ENCODE data around the gene GAPT.

DNA sequence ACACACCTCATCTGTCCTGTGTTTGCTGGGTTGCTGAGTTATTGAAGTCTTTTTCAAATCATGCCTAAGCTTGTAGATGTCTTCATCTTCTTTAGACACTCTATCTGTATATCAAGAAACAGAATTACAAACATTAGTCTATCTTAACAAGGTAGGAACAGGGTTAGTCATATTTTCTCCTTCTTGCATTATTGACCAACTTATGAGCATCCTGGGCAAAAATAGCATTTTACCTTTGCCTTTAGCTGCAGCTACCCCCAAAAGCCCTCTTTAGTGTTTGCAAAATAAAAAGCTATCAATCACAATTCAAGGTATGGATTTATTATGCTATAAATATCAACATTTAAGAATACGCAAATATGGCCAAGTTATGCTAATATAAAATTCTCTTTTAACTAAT is 34.7 kb upstream of the GAPT start:
- TF ChIP-seq, protein P1, sequence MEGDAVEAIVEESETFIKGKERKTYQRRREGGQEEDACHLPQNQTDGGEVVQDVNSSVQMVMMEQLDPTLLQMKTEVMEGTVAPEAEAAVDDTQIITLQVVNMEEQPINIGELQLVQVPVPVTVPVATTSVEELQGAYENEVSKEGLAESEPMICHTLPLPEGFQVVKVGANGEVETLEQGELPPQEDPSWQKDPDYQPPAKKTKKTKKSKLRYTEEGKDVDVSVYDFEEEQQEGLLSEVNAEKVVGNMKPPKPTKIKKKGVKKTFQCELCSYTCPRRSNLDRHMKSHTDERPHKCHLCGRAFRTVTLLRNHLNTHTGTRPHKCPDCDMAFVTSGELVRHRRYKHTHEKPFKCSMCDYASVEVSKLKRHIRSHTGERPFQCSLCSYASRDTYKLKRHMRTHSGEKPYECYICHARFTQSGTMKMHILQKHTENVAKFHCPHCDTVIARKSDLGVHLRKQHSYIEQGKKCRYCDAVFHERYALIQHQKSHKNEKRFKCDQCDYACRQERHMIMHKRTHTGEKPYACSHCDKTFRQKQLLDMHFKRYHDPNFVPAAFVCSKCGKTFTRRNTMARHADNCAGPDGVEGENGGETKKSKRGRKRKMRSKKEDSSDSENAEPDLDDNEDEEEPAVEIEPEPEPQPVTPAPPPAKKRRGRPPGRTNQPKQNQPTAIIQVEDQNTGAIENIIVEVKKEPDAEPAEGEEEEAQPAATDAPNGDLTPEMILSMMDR (IDR thresholded peaks at IDR 0.05; ENCODE audit: poor library complexity, severe bottlenecking) = no peak
- TF ChIP-seq EZH2 (IDR thresholded peaks at IDR 0.05; ENCODE audit: borderline replicate concordance, insufficient read depth, low read length, poor library complexity, severe bottlenecking) (no peak), TAF1 (IDR thresholded peaks at IDR 0.05; ENCODE audit: low read depth) (no peak), EP300 (conservative IDR thresholded peaks at IDR 0.05; ENCODE audit: poor library complexity, severe bottlenecking) (no peak), SMC3 (conservative IDR thresholded peaks at IDR 0.05; ENCODE audit: poor library complexity) (no peak)

Measured in neural cell (in vitro differentiated cells).